Measurements from ENCODE around the gene IRF8.
"Not testable (repeated sequence)": the region's sequence is repeated elsewhere in the genome, so short reads cannot be mapped to it uniquely, and the experiment has no call there.

IRF8 gene

GRCh38 chr16:85899444-85899843 is 482 bp downstream of the IRF8 start:
- DNase-seq, result no peak

GRCh38 chr16:85900027-85900792 is 1.2 kb downstream of the IRF8 start:
- DNase-seq, result no peak

- no peak for DNase-seq
These were observed 2.1 kb downstream of the IRF8 start for GRCh38 chr16:85901110-85901509.

- no peak for DNase-seq
These were observed 2.9 kb downstream of the IRF8 start for GRCh38 chr16:85901773-85902365.

GRCh38 chr16:85902366-85903155 is 3.6 kb downstream of the IRF8 start:
- peak; percentile 74 for DNase-seq

- no peak for DNase-seq
These were observed 4.6 kb downstream of the IRF8 start for GRCh38 chr16:85903559-85903958.

- no peak for DNase-seq
These were observed 6.4 kb downstream of the IRF8 start for GRCh38 chr16:85905110-85906095.

- DNase-seq, result no peak
These were observed 7.4 kb downstream of the IRF8 start for GRCh38 chr16:85906349-85906748.

GRCh38 chr16:85907231-85907630 is 8.3 kb downstream of the IRF8 start:
- not testable (repeated sequence) for DNase-seq

- no peak for DNase-seq
These were observed 9.5 kb downstream of the IRF8 start for GRCh38 chr16:85908444-85908843.

GRCh38 chr16:85908889-85909589 is 10.1 kb downstream of the IRF8 start:
- DNase-seq, result no peak

- no peak for DNase-seq
These were observed 11.2 kb downstream of the IRF8 start for GRCh38 chr16:85909932-85910853.

GRCh38 chr16:85910854-85911247 is 11.9 kb downstream of the IRF8 start:
- no peak for DNase-seq

GRCh38 chr16:85911251-85911930 is 12.4 kb downstream of the IRF8 start:
- no peak for DNase-seq

GRCh38 chr16:85912211-85912974 is 13.4 kb downstream of the IRF8 start:
- no peak for DNase-seq

GRCh38 chr16:85913141-85913601 is 14.2 kb downstream of the IRF8 start:
- no peak for DNase-seq

- DNase-seq, result no peak
These were observed 14.9 kb downstream of the IRF8 start for GRCh38 chr16:85913688-85914422.

- no peak for DNase-seq
These were observed 15.4 kb downstream of the IRF8 start for GRCh38 chr16:85914423-85914794.
